Measurements from ENCODE around the gene PRKCH. TPM values are rescaled to one million over a fixed set of nuclear protein-coding genes. Genes with fewer than 3 reads are reported as not detected.

The PRKCH gene
- total RNA-seq, 3 donors from 2014 or later = 12.3 to 15.4 (median 14.8) TPM

DNA sequence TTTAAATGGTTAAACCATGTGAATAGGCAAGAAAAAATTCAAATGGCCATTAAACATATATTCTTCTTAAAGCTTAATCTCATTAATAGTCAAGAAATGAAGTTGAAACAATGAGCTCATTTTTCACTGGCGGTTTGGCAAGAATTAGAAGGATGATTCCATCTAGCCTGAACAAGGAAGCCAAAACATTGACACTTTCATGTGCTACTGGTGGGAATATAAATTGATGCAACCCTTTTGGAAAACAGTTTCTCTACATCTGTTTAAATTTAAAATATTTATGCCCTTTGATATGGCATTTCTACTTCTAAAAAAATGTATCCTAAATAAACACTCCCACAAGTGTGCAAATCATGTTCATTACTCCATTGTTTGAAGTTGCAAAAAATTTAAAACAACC, 199.2 kb downstream of the PRKCH start:
- no peak overlapping the region for H3K4me3 ChIP-seq
- no peak for ATAC-seq
- no peak for DNase-seq
- peaks cover 38% of the 10 kb centered on the region for H3K4me1 ChIP-seq (ENCODE audit: low read depth)
- H3K9me3 ChIP-seq = no peaks in the 10 kb centered on the region
- intact Hi-C loops (cut with DNase I, micrococcal nuclease) = no loop called here
- TF ChIP-seq, protein P1, sequence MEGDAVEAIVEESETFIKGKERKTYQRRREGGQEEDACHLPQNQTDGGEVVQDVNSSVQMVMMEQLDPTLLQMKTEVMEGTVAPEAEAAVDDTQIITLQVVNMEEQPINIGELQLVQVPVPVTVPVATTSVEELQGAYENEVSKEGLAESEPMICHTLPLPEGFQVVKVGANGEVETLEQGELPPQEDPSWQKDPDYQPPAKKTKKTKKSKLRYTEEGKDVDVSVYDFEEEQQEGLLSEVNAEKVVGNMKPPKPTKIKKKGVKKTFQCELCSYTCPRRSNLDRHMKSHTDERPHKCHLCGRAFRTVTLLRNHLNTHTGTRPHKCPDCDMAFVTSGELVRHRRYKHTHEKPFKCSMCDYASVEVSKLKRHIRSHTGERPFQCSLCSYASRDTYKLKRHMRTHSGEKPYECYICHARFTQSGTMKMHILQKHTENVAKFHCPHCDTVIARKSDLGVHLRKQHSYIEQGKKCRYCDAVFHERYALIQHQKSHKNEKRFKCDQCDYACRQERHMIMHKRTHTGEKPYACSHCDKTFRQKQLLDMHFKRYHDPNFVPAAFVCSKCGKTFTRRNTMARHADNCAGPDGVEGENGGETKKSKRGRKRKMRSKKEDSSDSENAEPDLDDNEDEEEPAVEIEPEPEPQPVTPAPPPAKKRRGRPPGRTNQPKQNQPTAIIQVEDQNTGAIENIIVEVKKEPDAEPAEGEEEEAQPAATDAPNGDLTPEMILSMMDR (IDR thresholded peaks at IDR 0.05) = no peak
- no peaks in the 10 kb centered on the region for H3K36me3 ChIP-seq (ENCODE audit: low read depth)

DNA sequence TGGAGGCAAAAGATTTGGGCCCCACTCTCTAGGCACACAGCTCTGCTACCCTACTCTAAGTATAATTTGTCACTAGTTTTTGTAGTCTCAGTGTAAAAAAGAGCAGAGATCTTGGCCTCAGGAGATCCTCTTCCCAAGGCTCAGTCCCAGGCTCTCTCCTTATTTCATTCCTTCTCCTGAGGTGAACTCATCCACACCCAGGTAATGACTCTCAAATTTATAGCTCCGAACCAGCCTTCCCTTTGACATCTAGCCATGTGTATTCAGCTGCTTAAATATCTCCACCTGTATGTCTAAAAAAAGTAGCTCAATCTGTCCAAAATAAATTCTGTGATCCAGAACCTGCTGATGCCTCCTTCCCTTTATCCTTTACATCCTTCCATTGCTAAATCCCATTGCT, 200.4 kb downstream of the PRKCH start:
- DNase-seq (peak in 1 of 3 donors; percentile 46), ATAC-seq (peak; percentile 56)
- H3K9me3 ChIP-seq = no peaks in the 10 kb centered on the region
- TF ChIP-seq, protein P1 (IDR thresholded peaks at IDR 0.05) = no peak
- no peak overlapping the region for H3K4me3 ChIP-seq
- no peaks in the 10 kb centered on the region for H3K36me3 ChIP-seq (ENCODE audit: low read depth)
- intact Hi-C loops (cut with DNase I, micrococcal nuclease) = no loop called here
- peaks cover 50% of the 10 kb centered on the region for H3K4me1 ChIP-seq (ENCODE audit: low read depth)

DNA sequence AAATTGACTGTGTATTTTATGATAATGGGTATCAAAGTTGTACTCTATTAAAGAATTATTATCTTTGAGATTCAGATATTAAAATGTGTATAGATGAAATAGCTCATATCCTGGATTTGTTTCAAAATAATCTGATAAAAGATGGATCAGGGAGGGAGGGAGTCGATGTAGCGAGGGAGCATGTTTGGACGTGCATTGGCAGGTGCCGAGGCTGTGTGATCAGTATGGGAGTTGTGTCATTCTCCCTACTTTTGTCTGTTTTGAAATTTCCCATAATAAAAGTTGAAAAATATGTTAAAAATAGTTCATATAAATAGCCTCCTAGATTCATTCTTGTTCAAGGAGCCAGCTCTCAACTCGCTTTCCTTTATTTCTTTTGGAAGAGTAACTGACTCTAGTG, 202.4 kb downstream of the PRKCH start:
- intact Hi-C loops (cut with DNase I, micrococcal nuclease) = no loop called here
- no peaks in the 10 kb centered on the region for H3K36me3 ChIP-seq (ENCODE audit: low read depth)
- peaks cover 51% of the 10 kb centered on the region for H3K4me1 ChIP-seq (ENCODE audit: low read depth)
- H3K4me3 ChIP-seq = no peak overlapping the region
- DNase-seq = no peak
- TF ChIP-seq, protein P1 (IDR thresholded peaks at IDR 0.05) = no peak
- no peak for ATAC-seq
- no peaks in the 10 kb centered on the region for H3K9me3 ChIP-seq

DNA sequence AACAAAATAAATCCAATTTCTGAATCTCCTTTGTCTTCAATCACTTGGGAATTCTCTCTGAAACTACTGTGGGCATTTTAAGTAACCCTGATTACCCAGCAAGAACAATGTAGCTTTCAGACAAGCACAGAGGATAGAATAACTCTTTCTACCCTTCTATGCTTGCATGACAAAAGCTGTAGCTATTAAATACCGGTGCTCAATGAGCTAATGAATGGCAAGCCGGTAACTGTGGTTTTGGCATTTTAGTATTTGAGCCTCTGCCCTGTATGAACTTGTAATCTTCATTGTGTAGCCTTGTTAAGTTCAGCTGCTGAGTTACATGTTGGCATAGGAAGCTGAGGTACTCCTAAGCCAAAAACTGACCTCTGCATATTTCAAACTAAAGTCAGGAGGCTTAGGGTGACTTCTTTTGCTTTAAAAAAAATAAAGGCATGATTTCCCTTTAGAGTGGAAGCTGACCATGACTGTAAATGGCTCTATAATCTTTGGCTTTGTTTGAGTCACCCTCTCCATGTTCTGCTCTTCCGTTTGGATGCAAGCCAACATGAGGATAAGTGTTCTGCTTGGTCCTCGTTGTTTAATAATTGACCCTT, 202.9 kb downstream of the PRKCH start:
- TF ChIP-seq, protein P1 (IDR thresholded peaks at IDR 0.05) = no peak
- Histone ChIP-seq H3K4me3 (no peak overlapping the region), H3K9me3 (no peaks in the 10 kb centered on the region), H3K4me1 (ENCODE audit: low read depth) (peaks cover 51% of the 10 kb centered on the region), H3K36me3 (ENCODE audit: low read depth) (no peaks in the 10 kb centered on the region)
- peak in 1 of 3 donors; percentile 67 for DNase-seq
- ATAC-seq = peak; percentile 71
- intact Hi-C loops (cut with DNase I, micrococcal nuclease) = no loop called here

DNA sequence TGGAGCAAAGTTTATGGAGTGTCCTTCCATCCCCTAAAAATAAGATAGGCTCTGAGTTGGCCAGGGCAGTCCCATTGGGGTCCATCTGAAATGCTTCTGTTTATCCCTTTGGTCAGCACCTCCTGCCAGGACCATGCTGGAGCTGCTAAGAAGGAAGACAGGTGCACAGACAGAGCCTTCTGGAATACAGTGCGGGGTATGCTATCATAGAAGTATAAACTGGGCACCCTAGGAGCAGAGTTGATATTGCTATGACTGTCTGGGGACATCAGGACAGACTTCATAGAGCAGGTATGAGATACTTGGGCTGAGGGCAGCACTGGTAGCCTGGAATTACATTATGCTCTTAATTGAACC, 203.5 kb downstream of the PRKCH start:
- ATAC-seq (no peak), DNase-seq (no peak)
- H3K9me3 ChIP-seq = no peaks in the 10 kb centered on the region
- intact Hi-C loops (cut with DNase I, micrococcal nuclease) = no loop called here
- no peaks in the 10 kb centered on the region for H3K36me3 ChIP-seq (ENCODE audit: low read depth)
- H3K4me1 ChIP-seq (ENCODE audit: low read depth) = peaks cover 51% of the 10 kb centered on the region
- TF ChIP-seq, protein P1 (IDR thresholded peaks at IDR 0.05) = no peak
- H3K4me3 ChIP-seq = no peak overlapping the region
